Upper lobe of left lung (tissue), 4 donors: ENCODE measurements around the gene LRRC26.

ENCODE experiments used
- CTCF ChIP-seq, 6 experiments: fragments of 450-650 bp in 4 of 6; fragments of 200-600 bp in 2 of 6; sonication (generic) in 2 of 6; IDR thresholded peaks; one replicate each; pipeline ENCODE4 v1.5.1; 2016 to 2019; ENCODE audit warnings: antibody characterized with exemption in 6 of 6
- EP300 ChIP-seq, 4 donors: sonication (generic); formaldehyde crosslinking; IDR thresholded peaks; one replicate each; pipeline ENCODE4 v1.5.1; 2017; ENCODE audit warnings: antibody characterized with exemption in 4 of 4, control low read depth in 2 of 4
- POLR2A ChIP-seq, 4 donors: fragments of 450-650 bp; IDR thresholded peaks; one replicate each; pipeline ENCODE4 v1.5.1; 2016 to 2017; ENCODE audit warnings: antibody characterized with exemption in 4 of 4, mild to moderate bottlenecking in 2 of 4
- POLR2AphosphoS5 ChIP-seq, 2 donors: sonication (generic); formaldehyde crosslinking; IDR thresholded peaks; one replicate each; pipeline ENCODE4 v1.5.1; 2017; ENCODE audit warnings: antibody characterized with exemption in 2 of 2

GRCh38 chr9:137182836-137183235 lies 13.0 kb upstream of the LRRC26 start:
- TF ChIP-seq CTCF (IDR thresholded peaks at IDR 0.05) (no peak), POLR2A (IDR thresholded peaks at IDR 0.05) (no peak), POLR2AphosphoS5 (IDR thresholded peaks at IDR 0.05) (no peak), EP300 (IDR thresholded peaks at IDR 0.05) (no peak)
